Osteoblast (primary cell): Measurements from ENCODE around the gene KCND2. TPM values are rescaled to one million over a fixed set of nuclear protein-coding genes. Genes with fewer than 3 reads are reported as not detected.
A peak's percentile ranks its signal among the peaks of the same experiment; 100 is the strongest.

ENCODE experiments used
- DNase-seq: peaks from one replicate; pipeline ENCODE4 v3.0.0; 2011; ENCODE audit warnings: low spot score, mixed read lengths; ENCODE audit not compliant: insufficient read length; ENCODE audit errors: missing footprints
- H2AFZ ChIP-seq: 2 replicates; pipeline ENCODE4 v1.6.0; 2011; ENCODE audit warnings: mild to moderate bottlenecking, low read length
- H3K27ac ChIP-seq: 2 replicates; pipeline ENCODE4 v1.5.1; 2011; ENCODE audit warnings: mild to moderate bottlenecking, low read depth, low read length, moderate library complexity
- H3K27me3 ChIP-seq: 2 replicates; pipeline ENCODE4 v1.6.0; 2012; ENCODE audit warnings: mild to moderate bottlenecking, control low read depth, inconsistent platforms, low read length, moderate library complexity; ENCODE audit not compliant: insufficient read depth
- H3K36me3 ChIP-seq: 2 replicates; pipeline ENCODE4 v1.5.1; 2011; ENCODE audit warnings: mild to moderate bottlenecking, low read length, control low read depth, moderate library complexity; ENCODE audit not compliant: insufficient read depth
- H3K4me1 ChIP-seq: 2 replicates; pipeline ENCODE4 v1.5.1; 2011; ENCODE audit warnings: mild to moderate bottlenecking, low read length, control low read depth, moderate library complexity; ENCODE audit not compliant: insufficient read depth
- H3K4me2 ChIP-seq: 2 replicates; pipeline ENCODE4 v1.6.0; 2011; ENCODE audit warnings: mild to moderate bottlenecking, low read length; ENCODE audit not compliant: insufficient read depth
- H3K4me3 ChIP-seq: fragments of 200-600 bp; sonication (generic); 3 replicates; pipeline ENCODE4 v1.5.1; 2012; ENCODE audit warnings: mild to moderate bottlenecking, low read length, inconsistent platforms; ENCODE audit not compliant: insufficient read depth
- H3K79me2 ChIP-seq: 2 replicates; pipeline ENCODE4 v1.6.0; 2012; ENCODE audit warnings: mild to moderate bottlenecking, low read length, control low read depth, inconsistent platforms; ENCODE audit not compliant: insufficient read depth
- H3K9me3 ChIP-seq: 2 replicates; pipeline ENCODE4 v1.5.1; 2011; ENCODE audit warnings: low read depth, low read length, control low read depth
- H4K20me1 ChIP-seq: 2 replicates; pipeline ENCODE4 v1.6.0; 2012; ENCODE audit warnings: mild to moderate bottlenecking, low read length, control low read depth; ENCODE audit not compliant: insufficient read depth
- total RNA-seq: library from RNA; depleted of rRNA; stranded (reverse); fragments of >200 nt; gene quantifications from 2 replicates; pipeline ENCODE4 v1.2.3, GENCODE V29; 2012
- TF ChIP-seq, protein P1 (sequence below): IDR thresholded peaks from 2 replicates; pipeline ENCODE4 v1.5.1; 2011; ENCODE audit warnings: mild to moderate bottlenecking, low read depth, low read length, moderate library complexity; ENCODE audit errors: extremely low read depth

KCND2 gene
- 6.5 and 9.4 TPM in 2 replicates for total RNA-seq

DNA sequence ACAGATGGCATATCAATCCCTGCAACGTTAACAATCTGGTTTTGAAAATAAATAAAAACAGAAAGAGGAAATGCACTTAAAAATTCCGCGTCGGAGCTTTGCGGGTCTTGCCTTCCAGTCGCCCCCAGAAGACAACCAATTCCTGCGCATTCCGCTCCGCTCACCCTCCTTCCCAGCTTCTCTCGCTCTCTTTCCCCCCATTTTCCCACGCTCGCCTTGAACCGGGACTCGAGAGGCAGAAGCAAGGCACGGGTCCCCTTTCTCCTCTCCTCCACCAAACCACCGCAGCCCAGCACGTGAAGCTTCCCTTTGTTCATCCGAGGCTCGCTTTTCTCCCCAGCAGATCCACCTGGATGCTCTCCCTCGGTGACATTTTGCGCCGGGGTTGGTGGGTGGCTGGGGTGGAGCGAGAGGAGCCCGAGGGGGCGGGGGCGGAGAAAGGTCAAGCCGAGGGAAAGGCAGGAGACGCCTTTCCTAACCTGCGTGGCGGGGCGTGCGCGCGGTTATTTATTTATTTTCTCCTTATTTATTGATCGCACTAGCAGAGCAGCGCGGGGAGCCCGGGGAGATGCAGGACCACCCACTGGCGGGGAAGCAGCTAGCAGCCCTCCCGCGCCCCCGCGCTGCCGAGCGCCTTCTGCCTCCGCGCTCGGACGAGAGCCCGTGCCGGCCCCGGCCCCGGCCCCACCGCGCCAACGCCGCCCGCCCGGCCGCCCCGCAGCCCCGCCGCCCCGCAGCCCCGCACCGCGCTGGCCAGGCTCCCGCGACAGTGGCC, at the start of gene KCND2:
Gene KCND2, plus strand, starts transcription at position 475 of the 775 bp plus-strand sequence.
- peaks cover 5% of the 10 kb centered on the region for H3K4me1 ChIP-seq
- peak within 1 kb of the TSS; percentile 95 for H2AFZ ChIP-seq
- H3K79me2 ChIP-seq, result no peaks in the 10 kb centered on the region
- peak within 1 kb of the TSS; percentile 95 for H3K4me2 ChIP-seq
- peak within 1 kb of the TSS; percentile 67 for H3K4me3 ChIP-seq
- H4K20me1 ChIP-seq, result no peaks in the 10 kb centered on the region
- H3K9me3 ChIP-seq, result no peaks in the 10 kb centered on the region
- peak; percentile 67 for DNase-seq
- peaks cover 11% of the 10 kb centered on the region for H3K27me3 ChIP-seq
- no peak within 1 kb of the TSS for H3K27ac ChIP-seq
- TF ChIP-seq, protein P1, sequence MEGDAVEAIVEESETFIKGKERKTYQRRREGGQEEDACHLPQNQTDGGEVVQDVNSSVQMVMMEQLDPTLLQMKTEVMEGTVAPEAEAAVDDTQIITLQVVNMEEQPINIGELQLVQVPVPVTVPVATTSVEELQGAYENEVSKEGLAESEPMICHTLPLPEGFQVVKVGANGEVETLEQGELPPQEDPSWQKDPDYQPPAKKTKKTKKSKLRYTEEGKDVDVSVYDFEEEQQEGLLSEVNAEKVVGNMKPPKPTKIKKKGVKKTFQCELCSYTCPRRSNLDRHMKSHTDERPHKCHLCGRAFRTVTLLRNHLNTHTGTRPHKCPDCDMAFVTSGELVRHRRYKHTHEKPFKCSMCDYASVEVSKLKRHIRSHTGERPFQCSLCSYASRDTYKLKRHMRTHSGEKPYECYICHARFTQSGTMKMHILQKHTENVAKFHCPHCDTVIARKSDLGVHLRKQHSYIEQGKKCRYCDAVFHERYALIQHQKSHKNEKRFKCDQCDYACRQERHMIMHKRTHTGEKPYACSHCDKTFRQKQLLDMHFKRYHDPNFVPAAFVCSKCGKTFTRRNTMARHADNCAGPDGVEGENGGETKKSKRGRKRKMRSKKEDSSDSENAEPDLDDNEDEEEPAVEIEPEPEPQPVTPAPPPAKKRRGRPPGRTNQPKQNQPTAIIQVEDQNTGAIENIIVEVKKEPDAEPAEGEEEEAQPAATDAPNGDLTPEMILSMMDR, result no peak
- no peaks in the 10 kb centered on the region for H3K36me3 ChIP-seq

DNA sequence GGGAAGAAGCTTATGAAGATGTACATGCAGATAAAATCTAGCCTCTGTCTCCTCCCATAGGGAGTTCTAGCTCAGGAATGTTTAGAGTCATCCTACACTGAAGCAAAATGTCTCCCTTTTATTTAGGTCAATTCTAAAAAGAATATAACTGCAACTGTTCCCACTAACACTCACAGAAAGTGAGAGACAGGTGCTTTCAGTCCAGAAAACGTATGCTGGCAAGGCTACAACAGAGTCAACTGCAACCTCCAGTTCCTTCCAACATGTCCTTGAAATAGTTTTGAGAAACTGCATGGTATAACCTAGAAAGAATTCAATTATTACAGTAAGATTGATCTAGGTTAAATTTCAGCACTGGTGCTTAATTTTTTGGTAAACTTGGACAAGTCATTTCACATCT, 46.8 kb upstream of the KCND2 start:
- no peak overlapping the region for H3K4me2 ChIP-seq
- no peaks in the 10 kb centered on the region for H4K20me1 ChIP-seq
- TF ChIP-seq, protein P1, result no peak
- H3K27me3 ChIP-seq, result no peaks in the 10 kb centered on the region
- no peak for DNase-seq
- H3K4me1 ChIP-seq, result no peaks in the 10 kb centered on the region
- H3K27ac ChIP-seq, result no peak overlapping the region
- H3K4me3 ChIP-seq, result no peak overlapping the region
- no peaks in the 10 kb centered on the region for H3K9me3 ChIP-seq
- H2AFZ ChIP-seq, result no peak overlapping the region
- no peaks in the 10 kb centered on the region for H3K36me3 ChIP-seq
- no peaks in the 10 kb centered on the region for H3K79me2 ChIP-seq

DNA sequence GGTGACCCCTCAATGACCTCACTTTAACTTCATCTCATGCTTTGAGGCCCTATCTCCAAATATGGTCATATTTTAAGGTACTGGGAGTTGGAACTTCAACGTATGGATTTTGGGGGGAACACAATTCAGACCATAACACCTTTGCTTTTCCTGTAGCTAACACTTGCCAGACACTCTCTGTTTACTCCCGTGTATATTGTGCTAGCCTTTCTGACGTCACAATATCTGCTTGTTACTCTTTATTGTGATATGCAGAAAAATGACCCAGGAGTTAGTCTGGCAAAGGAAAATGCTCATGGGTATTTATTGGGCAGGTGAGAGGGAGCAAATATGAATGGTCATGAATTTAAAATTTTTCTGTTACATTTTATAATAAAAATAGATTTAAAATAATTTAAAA, 45.7 kb upstream of the KCND2 start:
- H3K79me2 ChIP-seq, result no peaks in the 10 kb centered on the region
- H3K4me2 ChIP-seq, result no peak overlapping the region
- H3K36me3 ChIP-seq, result no peaks in the 10 kb centered on the region
- no peaks in the 10 kb centered on the region for H4K20me1 ChIP-seq
- H3K27me3 ChIP-seq, result no peaks in the 10 kb centered on the region
- DNase-seq, result no peak
- no peaks in the 10 kb centered on the region for H3K9me3 ChIP-seq
- H3K4me3 ChIP-seq, result no peak overlapping the region
- no peak overlapping the region for H3K27ac ChIP-seq
- no peak overlapping the region for H2AFZ ChIP-seq
- H3K4me1 ChIP-seq, result no peaks in the 10 kb centered on the region
- TF ChIP-seq, protein P1, result no peak

DNA sequence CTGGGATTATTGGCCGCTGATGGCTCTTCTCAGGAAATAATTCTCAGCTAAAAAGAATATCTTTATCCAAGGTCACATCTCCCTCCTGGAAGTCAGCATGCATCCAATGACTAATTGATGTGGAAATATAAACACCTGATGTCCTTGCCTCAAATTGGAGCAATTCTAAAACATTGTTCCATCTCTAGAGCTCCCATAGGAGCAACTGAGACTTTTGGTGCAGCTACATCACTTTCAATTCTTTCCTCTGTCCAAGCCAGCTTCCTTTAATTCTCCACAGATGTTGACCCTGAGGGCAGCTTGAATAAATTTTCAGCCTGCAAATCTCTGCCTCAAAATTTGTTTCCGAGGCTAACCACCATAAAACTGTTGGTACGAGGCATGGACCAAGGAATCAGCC, 43.9 kb upstream of the KCND2 start:
- Histone ChIP-seq H3K27ac (no peak overlapping the region), H3K4me3 (no peak overlapping the region), H3K4me1 (no peaks in the 10 kb centered on the region), H4K20me1 (no peaks in the 10 kb centered on the region), H3K4me2 (no peak overlapping the region), H3K79me2 (no peaks in the 10 kb centered on the region), H2AFZ (no peak overlapping the region), H3K9me3 (no peaks in the 10 kb centered on the region), H3K27me3 (no peaks in the 10 kb centered on the region), H3K36me3 (no peaks in the 10 kb centered on the region)
- TF ChIP-seq, protein P1, result no peak
- no peak for DNase-seq
